H4 (cell line): ENCODE measurements around the gene WDR20. TPM values are rescaled to one million over a fixed set of nuclear protein-coding genes. Genes with fewer than 3 reads are reported as not detected.
"Not testable (repeated sequence)": the region's sequence is repeated elsewhere in the genome, so short reads cannot be mapped to it uniquely, and the experiment has no call there.

Experiments
- DNase-seq: peaks from one replicate; pipeline ENCODE4 v3.0.0-alpha.2; 2015; ENCODE audit warnings: low spot score
- total RNA-seq: library from RNA; depleted of rRNA; stranded (reverse); fragments of >200 nt; shearing (Covaris generic); gene quantifications from 2 replicates; pipeline ENCODE4 v1.2.3, GENCODE V29; 2014

Gene WDR20
- total RNA-seq, 1 experiment from 2014 or later: 20.3 TPM

DNA sequence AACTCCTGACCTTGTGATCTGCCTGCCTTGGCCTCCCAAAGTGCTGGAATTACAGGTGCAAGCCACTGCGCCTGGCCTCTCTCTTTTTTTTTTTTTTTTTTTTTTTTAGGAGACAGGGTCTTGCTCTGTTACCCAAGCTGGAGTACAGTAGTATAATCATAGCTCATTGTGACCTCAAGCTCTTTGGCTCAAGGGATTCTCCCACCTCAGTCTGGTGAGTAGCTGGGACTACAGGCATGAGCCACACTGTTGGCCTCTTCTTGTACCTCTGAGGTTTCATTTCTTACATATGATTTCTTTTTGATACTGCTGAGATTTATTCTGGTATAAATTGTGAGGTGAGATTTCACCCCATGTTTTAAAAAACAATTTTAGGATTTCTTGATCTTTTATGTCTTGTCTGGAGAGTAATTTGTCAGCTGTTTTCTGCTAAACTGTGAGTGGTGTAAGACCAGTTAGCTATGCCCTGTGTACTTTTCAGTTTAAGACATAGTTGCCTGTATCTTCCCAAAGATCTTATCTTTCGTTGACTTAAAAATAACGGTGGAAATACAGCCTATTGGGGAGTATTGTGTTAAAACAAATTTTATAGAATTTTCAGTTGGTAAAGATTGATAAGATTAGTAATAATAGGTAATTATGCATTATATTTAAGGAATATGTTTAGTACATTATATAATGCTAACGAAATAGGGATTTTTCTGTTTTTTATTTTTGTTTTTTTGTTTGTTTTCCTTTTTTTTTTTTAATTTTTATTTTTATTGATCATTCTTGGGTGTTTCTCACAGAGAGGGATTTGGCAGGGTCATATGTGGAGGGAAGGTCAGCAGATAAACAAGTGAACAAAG lies 31.7 kb downstream of the WDR20 start:
- no peak for DNase-seq

GRCh38 chr14:102172021-102172272 lies 32.2 kb downstream of the WDR20 start:
- DNase-seq: not testable (repeated sequence)

DNA sequence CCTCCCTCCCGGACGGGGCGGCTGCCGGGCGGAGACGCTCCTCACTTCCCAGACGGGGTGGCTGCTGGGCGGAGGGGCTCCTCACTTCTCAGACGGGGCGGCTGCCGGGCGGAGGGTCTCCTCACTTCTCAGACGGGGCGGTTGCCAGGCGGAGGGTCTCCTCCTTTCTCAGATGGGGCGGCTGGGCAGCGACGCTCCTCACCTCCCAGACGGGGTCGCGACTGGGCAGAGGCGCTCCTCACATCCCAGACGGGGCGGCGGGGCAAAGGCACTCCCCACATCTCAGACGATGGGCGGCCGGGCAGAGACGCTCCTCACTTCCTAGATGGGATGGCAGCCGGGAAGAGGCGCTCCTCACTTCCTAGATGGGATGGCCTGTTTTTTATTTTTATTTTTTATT lies 33.0 kb downstream of the WDR20 start:
- DNase-seq: not testable (repeated sequence)

DNA sequence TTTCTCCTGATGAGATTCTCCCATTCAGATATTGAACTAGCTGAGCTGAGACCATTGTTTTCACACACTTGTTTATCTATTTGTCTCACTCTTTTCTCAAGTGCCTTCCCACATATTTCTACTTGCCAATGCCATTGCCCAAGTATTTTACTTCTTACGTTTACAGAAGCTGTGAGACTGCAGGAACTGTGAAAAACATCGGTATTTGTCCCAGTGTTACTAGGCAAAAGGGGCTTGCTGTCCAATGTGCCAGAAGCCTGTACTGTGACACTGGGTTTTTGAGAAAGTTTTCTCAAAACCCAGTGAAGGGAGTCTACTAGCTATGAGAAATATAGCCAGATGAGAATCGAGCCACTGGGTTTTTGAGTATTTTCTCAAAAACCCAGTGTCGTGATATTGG lies 37.5 kb downstream of the WDR20 start:
- DNase-seq: no peak

DNA sequence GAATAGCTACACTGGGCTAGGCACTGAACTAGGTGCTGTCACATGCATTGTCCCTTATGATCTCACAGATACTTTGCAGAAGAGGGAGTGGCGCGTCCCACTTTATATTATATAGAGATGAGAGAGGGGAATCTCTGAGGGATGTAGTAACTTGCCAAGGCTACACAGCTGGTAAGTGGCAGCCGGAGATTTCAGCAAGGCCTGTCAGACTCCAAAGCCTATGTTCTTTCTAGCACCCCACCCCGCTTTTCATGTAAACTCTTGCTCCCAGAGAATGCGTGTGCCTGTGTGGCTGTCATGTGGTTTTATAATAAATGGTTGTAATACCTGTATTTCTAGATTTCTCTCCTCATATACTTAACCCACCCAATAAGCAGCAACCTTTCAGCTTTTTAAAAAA lies 39.1 kb downstream of the WDR20 start:
- DNase-seq: no peak

DNA sequence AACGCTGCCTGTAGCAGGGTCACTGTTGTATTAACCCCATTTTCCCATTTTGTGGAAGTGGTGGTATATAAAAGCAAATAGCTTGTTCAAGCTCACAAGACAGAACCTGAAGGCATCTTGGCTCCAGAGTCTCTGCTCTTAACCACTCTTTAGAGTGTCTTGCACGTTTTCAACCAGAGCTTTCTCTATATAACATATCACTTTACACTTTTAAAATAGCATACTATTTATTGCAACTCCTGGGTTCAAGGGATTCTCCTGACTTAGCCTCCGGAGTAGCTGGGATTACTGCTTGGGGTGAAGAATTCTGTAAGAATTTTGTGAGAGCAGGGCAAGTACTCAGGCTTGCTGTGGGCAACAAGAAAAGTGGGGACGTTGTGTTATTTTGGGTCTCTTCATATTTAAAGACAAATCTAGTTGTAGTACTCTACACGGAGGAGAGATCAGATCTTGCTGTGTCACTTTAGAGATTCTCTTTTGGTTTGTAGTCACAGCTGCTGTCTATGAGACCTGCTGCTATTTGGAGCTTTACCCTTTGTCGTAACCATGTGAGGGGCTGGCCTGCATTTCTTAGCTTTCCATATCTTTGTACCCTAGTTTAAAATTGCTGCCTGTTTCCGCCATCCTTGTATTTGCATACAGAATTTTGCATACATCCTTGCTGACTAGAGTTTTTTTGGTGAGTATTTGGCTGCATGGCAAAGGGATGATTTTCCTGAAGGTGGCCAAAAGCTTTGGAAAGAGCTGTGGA lies 40.7 kb downstream of the WDR20 start:
- DNase-seq: no peak

DNA sequence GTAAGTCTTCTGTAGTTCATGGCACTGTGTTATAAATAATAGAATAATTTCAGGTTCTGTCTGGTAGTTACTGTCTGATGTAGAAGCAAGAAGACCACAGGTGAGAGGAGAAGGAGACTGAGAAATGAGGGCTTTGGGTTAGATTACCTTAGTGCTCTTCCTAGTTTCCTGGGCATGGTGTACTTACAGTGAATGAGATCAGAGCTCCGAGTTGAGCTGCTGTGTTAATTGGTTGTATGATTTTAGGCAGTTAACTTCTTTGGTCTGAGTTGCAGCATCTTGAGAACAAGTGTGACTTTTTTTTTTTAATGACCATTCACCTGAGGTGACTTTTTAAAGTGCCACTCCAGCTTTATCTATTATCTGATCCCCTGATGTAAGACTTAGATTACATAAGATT lies 41.5 kb downstream of the WDR20 start:
- DNase-seq: no peak

DNA sequence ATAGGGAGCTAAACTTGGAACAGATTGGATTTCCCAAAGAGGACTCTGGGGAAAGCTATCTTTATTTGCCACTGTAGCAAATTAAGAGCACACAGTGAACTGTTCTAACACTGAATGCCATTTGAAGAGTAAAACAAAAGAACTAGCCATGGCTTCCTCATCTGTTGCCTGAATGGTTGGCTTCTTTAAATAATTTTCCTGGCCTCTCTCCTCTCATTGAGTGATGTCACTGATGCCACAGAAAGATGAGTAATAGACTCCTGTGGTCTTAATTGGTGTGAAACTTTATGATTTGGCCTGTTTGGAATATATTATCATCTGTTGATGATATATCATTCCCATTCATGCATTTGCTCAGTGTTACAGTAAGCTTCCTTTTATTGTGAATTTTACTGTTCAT lies 42.5 kb downstream of the WDR20 start:
- DNase-seq: no peak

DNA sequence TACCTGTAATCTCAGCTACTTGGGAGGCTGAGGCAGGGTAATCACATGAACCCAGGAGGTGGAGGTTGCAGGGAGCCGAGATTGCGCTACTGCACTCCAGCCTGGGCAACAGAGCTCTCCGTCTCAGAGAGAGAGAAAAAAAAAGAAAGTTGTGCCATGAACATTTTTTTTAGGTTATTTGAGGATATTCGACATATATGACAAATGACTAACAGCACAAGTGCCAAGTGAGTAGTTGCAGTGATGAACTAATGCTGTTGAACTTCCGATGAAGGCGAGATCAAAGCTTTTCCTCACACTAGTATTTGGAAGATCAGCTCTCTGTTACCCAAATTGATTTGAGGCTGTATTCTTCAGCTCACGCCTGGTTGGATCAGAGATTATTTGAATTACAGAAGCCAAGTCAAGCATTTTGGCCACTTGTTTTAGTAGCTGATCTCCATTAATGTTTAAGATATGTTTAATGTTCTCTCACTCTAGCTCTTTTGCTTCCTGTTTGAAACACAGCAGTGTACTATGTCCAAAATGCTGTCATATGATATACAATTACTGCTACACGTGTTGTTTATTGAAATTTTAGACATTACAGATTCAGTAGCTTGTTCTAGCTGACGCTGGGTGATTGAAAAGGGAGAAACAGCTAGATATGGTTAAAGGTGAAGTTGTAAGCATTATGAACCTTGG lies 43.4 kb downstream of the WDR20 start:
- no peak for DNase-seq

DNA sequence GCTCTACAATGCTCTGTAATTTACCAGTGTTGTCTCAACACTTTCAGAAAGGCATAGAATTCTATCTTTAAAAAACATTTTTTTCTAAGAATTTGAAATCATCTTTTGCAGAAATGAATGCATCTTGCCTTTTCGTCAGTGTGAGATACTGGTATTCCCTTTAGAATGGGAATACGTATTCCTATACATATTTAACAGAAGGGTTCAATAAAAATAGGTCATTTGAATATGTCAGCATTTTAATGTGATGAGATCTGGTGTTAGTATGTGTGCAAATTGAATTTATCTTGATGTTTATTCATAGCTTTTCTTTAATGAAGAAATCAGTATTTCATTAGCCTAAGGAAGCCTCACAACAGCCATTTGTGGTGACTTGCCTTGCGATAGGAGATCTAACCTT lies 44.2 kb downstream of the WDR20 start:
- DNase-seq: no peak

DNA sequence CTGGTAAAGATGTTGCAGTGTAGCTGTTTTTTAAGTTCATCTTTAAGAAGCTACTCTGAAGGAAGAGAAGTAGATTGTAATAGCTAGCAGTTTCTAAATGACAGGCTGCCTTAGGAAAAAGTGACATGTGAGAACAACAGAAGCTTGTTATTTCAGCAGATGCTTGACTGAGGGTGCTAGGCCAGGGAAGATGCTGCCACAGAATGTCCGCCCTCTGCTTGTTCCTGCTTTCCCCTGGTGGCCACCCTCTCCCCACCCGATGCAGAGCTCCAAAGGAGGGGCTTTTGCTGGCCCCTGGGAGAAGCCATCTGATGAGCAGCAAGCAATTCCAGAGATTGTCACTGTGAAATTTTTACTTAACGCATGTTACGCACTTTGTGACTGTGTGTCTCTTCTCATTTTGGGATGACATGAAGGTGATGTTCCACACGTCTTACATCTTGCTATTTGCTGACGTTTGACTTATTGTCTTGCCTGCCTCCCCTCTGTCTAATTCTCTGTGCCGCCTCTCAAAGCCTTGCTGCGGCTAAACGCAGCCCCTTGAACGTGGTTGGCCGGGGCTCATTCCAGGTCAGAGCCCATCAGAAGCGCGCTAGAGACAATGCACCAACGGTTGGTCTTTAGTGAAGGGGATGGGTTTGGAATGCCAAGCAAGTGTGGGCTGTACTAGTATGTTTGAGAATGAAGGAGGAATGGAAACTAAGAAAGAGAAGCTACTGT lies 44.8 kb downstream of the WDR20 start:
- DNase-seq: no peak

DNA sequence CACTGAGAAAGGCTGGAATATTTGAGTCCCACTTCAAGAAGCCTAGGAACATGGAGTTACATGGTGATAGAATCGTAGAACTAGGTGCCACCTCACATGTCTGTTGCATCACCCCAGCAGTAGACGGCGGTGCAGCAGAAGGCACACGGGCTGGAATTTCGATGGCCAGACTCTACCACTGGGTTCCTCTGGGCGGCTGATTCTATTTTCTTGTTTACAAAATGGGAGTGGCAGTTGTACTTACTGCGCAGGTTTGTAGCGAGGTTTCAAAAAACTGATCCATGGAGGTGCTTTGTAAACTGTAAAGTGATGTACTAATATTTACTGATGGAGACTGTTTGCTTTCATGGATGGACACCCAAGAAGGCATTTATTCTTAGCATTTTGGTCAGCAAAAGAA lies 45.7 kb downstream of the WDR20 start:
- no peak for DNase-seq

GRCh38 chr14:102187044-102187443 lies 47.3 kb downstream of the WDR20 start:
- peak; percentile 62 for DNase-seq

- no peak for DNase-seq
Measured at GRCh38 chr14:102187568-102188001, 47.9 kb downstream of the WDR20 start.

GRCh38 chr14:102188187-102188586 lies 48.5 kb downstream of the WDR20 start:
- no peak for DNase-seq

DNA sequence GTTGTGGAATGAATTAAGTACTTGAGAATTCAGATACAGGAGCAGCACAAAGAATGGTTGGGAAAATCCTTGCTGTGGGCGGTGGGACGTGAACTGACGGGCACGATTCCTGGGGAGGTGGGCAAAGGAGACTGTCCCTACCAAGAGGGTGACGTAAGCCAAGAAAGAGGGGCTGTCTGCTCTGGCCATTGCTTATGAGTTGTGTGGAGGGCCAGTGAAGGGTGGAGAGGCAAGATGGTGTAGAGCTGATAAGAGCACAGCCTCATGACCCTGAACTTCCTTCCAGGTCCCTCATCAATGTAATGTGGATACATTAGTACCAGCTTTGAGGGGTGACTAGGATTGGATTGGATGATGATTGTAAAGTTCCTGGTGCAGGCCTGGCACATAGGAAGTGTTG lies 50.2 kb downstream of the WDR20 start:
- DNase-seq: no peak

- DNase-seq: no peak
Measured at GRCh38 chr14:102192840-102193502, 53.3 kb downstream of the WDR20 start.

- DNase-seq: no peak
Measured at GRCh38 chr14:102194856-102195255, 55.2 kb downstream of the WDR20 start.

DNA sequence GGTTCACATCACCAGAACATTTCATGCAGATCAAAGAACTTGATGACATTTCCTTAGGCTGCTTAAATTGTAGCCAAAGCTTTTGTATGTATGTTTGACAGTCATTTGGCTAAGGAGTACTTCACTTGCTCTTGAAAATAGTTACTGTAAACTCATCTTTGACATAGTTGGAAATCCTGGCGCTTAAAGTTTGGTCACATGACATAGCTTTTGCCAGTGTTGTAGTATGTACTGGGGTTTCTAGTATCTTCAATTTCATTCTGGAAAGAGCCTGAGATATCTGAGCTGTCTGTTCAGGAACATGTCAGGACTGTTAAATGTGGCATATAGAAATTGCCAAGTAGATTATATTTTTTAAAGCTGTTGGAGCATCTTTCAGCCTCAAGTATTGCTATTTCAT lies 55.7 kb downstream of the WDR20 start:
- DNase-seq: no peak

DNA sequence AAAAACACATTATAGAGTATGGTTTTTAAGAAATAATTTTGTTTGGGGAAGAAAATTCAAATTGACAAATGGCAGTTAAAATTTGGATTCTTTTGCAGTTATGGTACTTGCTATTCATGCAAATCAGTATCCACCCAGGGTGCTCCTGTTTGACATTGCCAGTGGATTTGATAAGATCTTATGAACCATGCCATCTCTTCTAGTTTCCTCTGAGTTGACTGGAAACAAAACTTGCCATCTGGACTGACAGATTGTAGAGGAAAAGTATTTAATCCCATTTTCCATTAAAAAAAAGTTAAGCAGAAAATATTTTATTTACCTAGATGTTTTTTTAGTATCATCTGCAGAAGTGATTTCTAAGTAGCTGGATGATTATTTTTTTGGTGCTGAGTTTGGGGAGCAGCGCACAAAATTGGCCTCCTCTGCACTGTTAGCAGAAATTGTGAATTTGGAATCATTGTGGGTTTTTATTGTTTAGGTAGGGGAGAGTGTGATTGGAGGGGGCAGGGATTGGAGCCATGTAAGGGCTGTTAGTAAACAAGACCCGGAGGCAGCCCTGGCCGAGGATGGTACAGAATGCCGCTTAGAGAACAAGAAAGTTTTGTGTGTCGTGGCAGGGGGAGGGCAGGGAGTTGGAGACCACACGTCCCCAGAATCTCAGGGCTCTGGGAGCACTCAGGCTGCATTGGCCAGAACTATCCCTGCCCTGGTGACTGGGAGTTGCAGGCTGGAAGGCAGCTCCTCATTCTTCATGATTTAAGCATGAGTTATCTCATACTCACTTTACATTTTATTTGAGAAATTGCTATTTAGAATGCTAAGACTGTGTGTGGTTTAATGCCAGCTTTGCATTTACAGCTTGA lies 56.6 kb downstream of the WDR20 start:
- no peak for DNase-seq

GRCh38 chr14:102196902-102197230 lies 57.2 kb downstream of the WDR20 start:
- no peak for DNase-seq
